T-cell (primary cell): ENCODE measurements around the gene FCRL5. TPM values are rescaled to one million over a fixed set of nuclear protein-coding genes. Genes with fewer than 3 reads are reported as not detected.
A peak's percentile ranks its signal among the peaks of the same experiment; 100 is the strongest.

Source experiments
- ATAC-seq, 4 experiments: fragments of 200-7000 bp in 3 of 4; fragments of 150-1000 bp in 1 of 4; cut with Tn5 transposase; replicated peaks in 1 of 4; 1 replicate in 3 of 4; 2 replicates in 1 of 4; pipeline ENCODE4 v1.10.0; 2021; ENCODE audit warnings: moderate library complexity in 3 of 4, mild to moderate bottlenecking in 2 of 4, moderate number of reproducible peaks in 1 of 4
- CTCF ChIA-PET, 2 donors: fragments of 300-600 bp; sonication (Branson Sonifier 250); formaldehyde crosslinking; loops; one replicate each; lab custom pipeline; 2022; ENCODE audit warnings: antibody characterized with exemption in 2 of 2; lab: Charles Lee
- POLR2A ChIA-PET, 2 donors: fragments of 300-600 bp; sonication (Branson Sonifier 250); formaldehyde crosslinking; loops; one replicate each; lab custom pipeline; 2022; ENCODE audit warnings: antibody characterized with exemption in 2 of 2; lab: Charles Lee
- DNase-seq, 35 experiments: peaks; one replicate each; pipeline versions ENCODE4 v3.0.0 to v3.0.0-alpha.2; 2013 to 2023
- H3K27ac ChIP-seq: one replicate; pipeline ENCODE4 v1.5.1; 2013; ENCODE audit warnings: low read length
- H3K27me3 ChIP-seq, 2 experiments: replicated peaks in 1 of 2; 1 replicate in 1 of 2; 2 replicates in 1 of 2; pipeline versions ENCODE4 v1.6.1 to v1.7.0; 2013; ENCODE audit warnings: low read length in 1 of 2, mixed read lengths in 1 of 2; ENCODE audit not compliant: control insufficient read depth in 2 of 2, insufficient read depth in 2 of 2; ENCODE audit errors: extremely low read depth in 1 of 2
- H3K36me3 ChIP-seq, 2 donors: 1 replicate in 1 of 2; 2 replicates in 1 of 2; pipeline versions ENCODE4 v1.6.1 to v1.7.0; 2013; ENCODE audit warnings: low read length in 1 of 2; ENCODE audit not compliant: control insufficient read depth in 2 of 2, insufficient read depth in 1 of 2; ENCODE audit errors: extremely low read depth in 1 of 2
- H3K4me1 ChIP-seq, 2 experiments: 1 replicate in 1 of 2; 2 replicates in 1 of 2; pipeline versions ENCODE4 v1.6.1 to v1.7.0; 2013; ENCODE audit warnings: low read length in 2 of 2, mixed read lengths in 1 of 2; ENCODE audit not compliant: insufficient read depth in 2 of 2, control insufficient read depth in 1 of 2; ENCODE audit errors: extremely low read depth in 1 of 2
- H3K4me3 ChIP-seq, 2 donors: 1 replicate in 1 of 2; 2 replicates in 1 of 2; pipeline versions ENCODE4 v1.5.1 to v1.7.0; 2013; ENCODE audit warnings: mild to moderate bottlenecking in 2 of 2, low read length in 1 of 2, moderate library complexity in 1 of 2; ENCODE audit not compliant: control insufficient read depth in 1 of 2; ENCODE audit errors: extremely low read depth in 1 of 2
- H3K9me3 ChIP-seq: 2 replicates; pipeline ENCODE4 v1.7.0; 2013
- H3K27ac Mint-ChIP-seq, 2 donors: one replicate each; pipeline ENCODE4 v1.8.0; 2020 to 2021; ENCODE audit warnings: mild to moderate bottlenecking in 2 of 2, mixed read lengths in 2 of 2
- H3K27me3 Mint-ChIP-seq, 2 donors: one replicate each; pipeline ENCODE4 v1.8.0; 2021 to 2022; ENCODE audit warnings: mixed read lengths in 2 of 2
- H3K36me3 Mint-ChIP-seq: one replicate; pipeline ENCODE4 v1.8.0; 2021; ENCODE audit warnings: mixed read lengths
- H3K4me1 Mint-ChIP-seq, 3 donors: one replicate each; pipeline ENCODE4 v1.8.0; 2020 to 2022; ENCODE audit warnings: mixed read lengths in 3 of 3, mild to moderate bottlenecking in 1 of 3
- H3K4me3 Mint-ChIP-seq, 3 donors: one replicate each; pipeline ENCODE4 v1.8.0; 2020 to 2022; ENCODE audit warnings: mild to moderate bottlenecking in 3 of 3, mixed read lengths in 3 of 3, moderate library complexity in 3 of 3
- H3K9me3 Mint-ChIP-seq, 3 donors: one replicate each; pipeline ENCODE4 v1.8.0; 2020 to 2022; ENCODE audit warnings: mixed read lengths in 3 of 3
- WGBS: methylation state at CpG from one replicate; pipeline ENCODE4 v1.1.5; 2013; ENCODE audit warnings: missing lambda C conversion rate; ENCODE audit not compliant: insufficient coverage; 5-methylcytosine and 5-hydroxymethylcytosine counted together
- total RNA-seq, 35 experiments: library from RNA in 6 of 35; stranded (reverse) in 6 of 35; fragments of 120-200 nt in 1 of 35; gene quantifications; one replicate each; pipeline versions ENCODE4 v1.2.1 to v1.2.4 and lab custom pipeline; 2013 to 2026

FCRL5 gene
- 1 to 10 TPM in 1 of 5 donors, under 1 TPM in 4; 0.28 to 1.6 (median 0.76) TPM for total RNA-seq
- 1.9 TPM for total RNA-seq (2013)
- total RNA-seq (lab: John Stamatoyannopoulos, UW) = 0 to 1.8 (median 0.20) reads per million in 29 experiments

DNA sequence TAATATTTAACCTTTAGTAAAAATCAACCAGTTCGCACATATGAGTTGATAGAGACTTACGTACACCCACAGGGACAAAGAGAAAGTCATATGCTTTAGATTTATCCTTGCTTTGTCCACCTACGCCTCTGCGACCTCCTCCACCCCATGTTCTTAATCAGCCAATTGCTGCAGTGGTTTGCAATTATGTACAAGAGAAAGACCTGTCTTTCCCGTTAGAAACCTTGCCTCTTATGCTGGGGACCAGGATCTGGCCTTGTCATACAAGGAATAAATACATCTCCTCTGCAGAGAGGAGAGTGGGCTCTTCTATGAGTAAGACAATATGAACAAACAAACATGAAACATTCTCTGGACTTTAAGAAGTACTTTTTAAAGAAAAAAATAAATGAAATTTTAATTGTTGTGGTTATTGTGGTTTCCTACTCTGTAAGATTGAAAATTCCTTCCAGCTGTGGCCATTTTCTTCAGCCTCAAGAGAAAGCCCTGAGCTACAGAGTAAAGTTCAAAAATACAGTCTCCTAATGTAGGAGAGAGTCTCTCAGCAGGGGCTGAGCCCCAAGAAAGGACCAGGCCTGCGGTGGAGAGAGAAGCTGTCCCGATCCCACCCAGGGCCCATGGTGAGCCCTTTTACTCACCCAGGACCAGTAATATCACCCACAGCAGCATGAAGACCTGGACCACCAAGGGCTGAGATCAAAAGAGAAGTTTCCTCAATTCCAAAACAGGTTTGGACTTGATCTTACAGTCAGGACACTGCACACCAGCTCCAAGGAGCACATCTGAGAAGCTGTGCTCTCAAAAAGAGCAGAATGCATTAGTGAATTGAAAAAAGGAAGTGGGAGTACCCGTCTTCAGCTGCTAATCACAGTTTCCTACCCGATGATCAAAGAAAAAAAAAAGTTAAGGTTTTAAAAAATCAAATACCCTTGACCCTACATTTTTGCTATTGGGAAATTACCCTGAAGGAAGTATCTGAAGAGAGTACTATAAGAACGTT is at the start of gene FCRL5:
FCRL5 (minus strand) TSS at position 822 of the 1,000 bp plus-strand sequence; CDS start at position 669, 153 bp downstream.
- CTCF ChIA-PET = no interaction called here
- Mint-ChIP-seq H3K27ac (no peak within 1 kb of the TSS), H3K27me3 (peaks cover 4 to 6% of the 10 kb centered on the region in 2 donors), H3K36me3 (no peaks in the 10 kb centered on the region), H3K4me1 (peaks cover 2 to 11% (median 2%) of the 10 kb centered on the region in 3 donors), H3K9me3 (no peaks in the 10 kb centered on the region), H3K4me3 (peak within 1 kb of the TSS in 1 of 3 donors; percentile 45)
- WGBS = no CpG with 5 or more reads among the region's 10 CpGs
- Histone ChIP-seq H3K36me3 (no peaks in the 10 kb centered on the region), H3K27ac (no peak within 1 kb of the TSS), H3K27me3 (peaks cover 0 to 5% of the 10 kb centered on the region in 2 experiments), H3K4me1 (peaks cover 0 to 3% of the 10 kb centered on the region in 2 experiments), H3K4me3 (no peak within 1 kb of the TSS), H3K9me3 (no peaks in the 10 kb centered on the region)
- no peak for DNase-seq
- POLR2A ChIA-PET = no interaction called here
- ATAC-seq = no peak

DNA sequence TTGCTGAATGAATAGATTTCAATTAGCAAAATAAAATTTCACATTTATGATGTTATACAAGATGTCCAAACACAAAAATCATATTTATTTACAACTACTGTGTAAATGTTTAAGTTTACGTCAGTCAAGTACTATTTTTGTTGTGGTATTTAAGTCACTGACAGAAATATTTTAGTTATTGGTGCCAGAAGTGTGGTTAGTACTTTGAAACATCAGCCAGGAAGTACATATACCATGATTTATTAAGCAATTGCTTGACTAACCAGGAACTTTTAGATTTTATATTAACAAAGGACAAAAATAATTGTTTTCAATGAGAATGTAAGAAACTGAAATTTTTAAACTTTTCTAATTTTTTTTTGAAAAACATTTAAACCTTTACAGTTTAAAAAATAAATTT is 47.9 kb upstream of the FCRL5 start:
- H3K4me1 Mint-ChIP-seq = peaks cover 4 to 6% (median 4%) of the 10 kb centered on the region in 3 donors
- Histone ChIP-seq H3K4me3 (no peak overlapping the region), H3K27me3 (peaks cover 0 to 8% of the 10 kb centered on the region in 2 experiments), H3K4me1 (peaks cover 0 to 3% of the 10 kb centered on the region in 2 experiments), H3K9me3 (no peaks in the 10 kb centered on the region), H3K36me3 (no peaks in the 10 kb centered on the region), H3K27ac (no peak overlapping the region)
- H3K4me3 Mint-ChIP-seq = no peak overlapping the region
- peaks cover 11 to 23% of the 10 kb centered on the region in 2 donors for H3K27me3 Mint-ChIP-seq
- H3K9me3 Mint-ChIP-seq = no peaks in the 10 kb centered on the region
- no peaks in the 10 kb centered on the region for H3K36me3 Mint-ChIP-seq
- POLR2A ChIA-PET = no interaction called here
- no peak for DNase-seq
- CTCF ChIA-PET = no interaction called here
- no peak overlapping the region for H3K27ac Mint-ChIP-seq
- no CpG with 5 or more reads among the region's 1 CpG for WGBS
- no peak for ATAC-seq

DNA sequence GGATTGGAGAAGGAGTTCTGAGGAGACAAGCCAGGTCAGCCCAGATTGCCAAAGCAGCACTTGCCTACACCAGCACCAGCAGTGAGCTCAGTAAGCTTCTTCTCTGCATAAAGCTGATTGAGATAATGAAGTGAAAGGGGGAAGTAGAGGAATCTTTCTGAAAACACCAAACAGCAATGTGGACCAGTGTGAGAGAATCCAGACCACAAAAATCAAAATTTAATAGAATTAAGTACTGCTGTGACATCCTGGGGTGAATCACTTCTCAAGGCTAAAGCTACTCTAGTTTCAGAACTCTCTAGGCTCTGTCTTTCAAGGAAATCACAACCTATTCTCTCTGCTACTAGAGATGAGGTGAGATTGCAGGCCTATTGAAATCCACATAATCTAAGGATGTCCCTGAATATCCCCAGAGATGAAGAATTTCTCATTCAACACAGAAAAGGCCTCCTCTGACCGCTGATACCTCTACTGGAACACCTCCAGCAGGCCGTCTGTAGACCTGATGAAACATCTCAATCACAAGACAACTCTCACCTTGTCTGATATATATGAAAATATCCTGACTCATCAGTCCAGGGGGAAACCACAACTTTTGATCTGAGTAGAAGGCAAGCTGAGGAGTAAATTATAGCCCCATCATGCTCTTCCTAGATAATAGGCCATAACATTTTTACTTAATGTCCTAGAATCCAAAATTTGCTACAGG is 45.8 kb upstream of the FCRL5 start, which contains the start of gene FCRL4:
FCRL4 (minus strand) TSS at position 127 of the 709 bp plus-strand sequence. CDS start 141 bp downstream, outside the sequence.
- H3K9me3 ChIP-seq = no peaks in the 10 kb centered on the region
- no CpG with 5 or more reads among the region's 2 CpGs for WGBS
- Mint-ChIP-seq H3K4me3 (no peak within 1 kb of the TSS), H3K36me3 (no peaks in the 10 kb centered on the region), H3K4me1 (peaks cover 4 to 6% (median 4%) of the 10 kb centered on the region in 3 donors), H3K27ac (no peak within 1 kb of the TSS), H3K27me3 (peaks cover 11 to 13% of the 10 kb centered on the region in 2 donors), H3K9me3 (no peaks in the 10 kb centered on the region)
- CTCF ChIA-PET = no interaction called here
- ATAC-seq = no peak
- H3K27me3 ChIP-seq = peaks cover 0 to 8% of the 10 kb centered on the region in 2 experiments
- H3K36me3 ChIP-seq = no peaks in the 10 kb centered on the region
- H3K4me1 ChIP-seq = peaks cover 0 to 3% of the 10 kb centered on the region in 2 experiments
- DNase-seq = no peak
- POLR2A ChIA-PET = no interaction called here
- no peak within 1 kb of the TSS for H3K4me3 ChIP-seq
- H3K27ac ChIP-seq = no peak within 1 kb of the TSS

DNA sequence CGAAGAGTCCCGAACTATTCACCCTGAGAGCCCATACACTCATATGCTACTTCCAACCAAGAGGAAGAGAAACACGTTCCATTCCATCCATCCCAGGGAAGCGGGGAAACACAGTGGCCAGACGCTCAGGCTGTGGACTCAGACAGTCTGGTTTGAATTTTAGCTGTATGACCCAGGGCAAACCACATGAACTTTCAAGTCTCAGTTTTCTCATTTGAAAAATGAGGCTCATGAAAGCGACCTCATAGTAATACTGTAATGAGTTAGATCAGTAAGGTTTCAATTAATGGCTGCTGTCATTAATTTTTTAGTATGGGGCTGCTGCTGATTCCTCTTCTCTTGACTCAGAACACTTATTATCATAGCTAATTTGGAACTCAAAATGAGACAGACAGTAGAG is 44.1 kb upstream of the FCRL5 start:
- peaks cover 0 to 8% of the 10 kb centered on the region in 2 experiments for H3K27me3 ChIP-seq
- ChIA-PET POLR2A (no interaction called here), CTCF (no interaction called here)
- no peaks in the 10 kb centered on the region for H3K36me3 Mint-ChIP-seq
- DNase-seq (no peak), ATAC-seq (no peak)
- no peak overlapping the region for H3K4me3 Mint-ChIP-seq
- no peaks in the 10 kb centered on the region for H3K9me3 ChIP-seq
- H3K9me3 Mint-ChIP-seq = no peaks in the 10 kb centered on the region
- no peak overlapping the region for H3K4me3 ChIP-seq
- peaks cover 11 to 14% of the 10 kb centered on the region in 2 donors for H3K27me3 Mint-ChIP-seq
- H3K4me1 Mint-ChIP-seq = peaks cover 4 to 6% (median 4%) of the 10 kb centered on the region in 3 donors
- WGBS = 86% methylated on average over 2 of the region's 6 CpGs
- peaks cover 0 to 3% of the 10 kb centered on the region in 2 experiments for H3K4me1 ChIP-seq
- no peak overlapping the region for H3K27ac Mint-ChIP-seq
- no peaks in the 10 kb centered on the region for H3K36me3 ChIP-seq
- no peak overlapping the region for H3K27ac ChIP-seq

DNA sequence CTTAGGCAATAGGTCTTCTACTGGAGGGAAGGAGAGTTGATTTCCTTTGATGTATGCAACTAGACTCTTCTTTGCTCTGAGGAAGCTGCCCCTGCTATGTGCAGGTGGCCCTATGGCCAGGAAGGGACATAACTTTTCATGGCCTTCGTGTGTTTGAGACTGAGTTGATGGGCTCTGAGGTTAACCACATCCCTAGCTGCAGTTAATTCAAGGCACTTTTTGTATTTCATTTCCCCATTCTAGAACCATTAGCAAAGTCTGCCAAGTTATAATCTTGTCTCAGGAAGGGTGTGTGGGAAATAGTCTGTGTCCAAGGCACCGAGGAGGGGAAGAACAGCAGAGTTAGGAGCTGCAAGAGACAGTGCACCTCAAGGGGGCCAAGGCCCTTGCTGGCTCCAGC is 43.0 kb upstream of the FCRL5 start:
- no peak overlapping the region for H3K4me3 Mint-ChIP-seq
- Histone ChIP-seq H3K4me1 (peaks cover 0 to 3% of the 10 kb centered on the region in 2 experiments), H3K4me3 (no peak overlapping the region), H3K36me3 (no peaks in the 10 kb centered on the region), H3K9me3 (no peaks in the 10 kb centered on the region), H3K27me3 (peaks cover 0 to 8% of the 10 kb centered on the region in 2 experiments), H3K27ac (no peak overlapping the region)
- no peak for ATAC-seq
- peaks cover 7 to 9% of the 10 kb centered on the region in 2 donors for H3K27me3 Mint-ChIP-seq
- no peaks in the 10 kb centered on the region for H3K36me3 Mint-ChIP-seq
- ChIA-PET CTCF (no interaction called here), POLR2A (no interaction called here)
- no peak for DNase-seq
- peaks cover 4 to 6% (median 4%) of the 10 kb centered on the region in 3 donors for H3K4me1 Mint-ChIP-seq
- WGBS = 0% methylated on average over 1 of the region's 2 CpGs
- H3K9me3 Mint-ChIP-seq = no peaks in the 10 kb centered on the region
- no peak overlapping the region for H3K27ac Mint-ChIP-seq

DNA sequence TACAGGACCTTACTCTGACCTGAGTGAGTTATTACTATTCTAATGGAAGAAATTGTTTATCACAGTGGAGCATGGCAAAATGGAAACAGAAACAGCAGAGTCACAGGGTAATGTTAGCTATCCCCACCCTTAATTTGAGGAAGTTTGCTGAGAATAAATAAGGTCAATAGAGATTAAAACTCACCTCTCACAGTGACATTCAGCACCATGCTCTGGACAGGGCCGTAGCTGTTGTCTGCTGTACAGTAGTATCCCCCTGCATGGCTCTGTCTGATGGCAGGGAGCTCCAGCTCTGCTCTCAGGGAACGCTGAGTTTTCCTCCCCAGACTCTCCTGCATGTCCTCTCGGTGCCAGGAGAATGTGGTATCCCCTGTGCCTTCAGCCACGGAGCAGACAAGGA is 33.7 kb upstream of the FCRL5 start:
- POLR2A ChIA-PET = no interaction called here
- Mint-ChIP-seq H3K9me3 (no peaks in the 10 kb centered on the region), H3K36me3 (no peaks in the 10 kb centered on the region), H3K27me3 (peaks cover 14 to 29% of the 10 kb centered on the region in 2 donors), H3K4me3 (no peak overlapping the region), H3K4me1 (peaks cover 0 to 2% (median 0%) of the 10 kb centered on the region in 3 donors), H3K27ac (no peak overlapping the region)
- Histone ChIP-seq H3K9me3 (no peaks in the 10 kb centered on the region), H3K27me3 (peaks cover 0 to 4% of the 10 kb centered on the region in 2 experiments), H3K36me3 (no peaks in the 10 kb centered on the region), H3K4me3 (no peak overlapping the region), H3K27ac (no peak overlapping the region), H3K4me1 (peaks cover 0 to 2% of the 10 kb centered on the region in 2 experiments)
- DNase-seq (no peak), ATAC-seq (no peak)
- 67% methylated on average over 2 of the region's 4 CpGs for WGBS
- CTCF ChIA-PET = interaction anchor here in 1 of 2 donors (1.0 to 1.1 kb wide), 2 partner anchors 8 to 188 kb away, joined by 3 to 4 read pairs; no protein-coding TSS in a partner anchor
